CD14-positive monocyte (primary cell): ENCODE results near the gene UBA1. TPM values are rescaled to one million over a fixed set of nuclear protein-coding genes. Genes with fewer than 3 reads are reported as not detected.

Source experiments
- DNase-seq, 3 donors: peaks; one replicate each; pipeline ENCODE4 v3.0.0-alpha.2; 2011 to 2022
- H2AFZ ChIP-seq: 2 replicates; pipeline ENCODE4 v1.6.0; 2012; ENCODE audit warnings: mild to moderate bottlenecking, low read depth, low read length, inconsistent platforms; ENCODE audit not compliant: insufficient read depth, poor library complexity, severe bottlenecking
- H3K27ac ChIP-seq, 2 donors: 1 replicate in 1 of 2; 2 replicates in 1 of 2; pipeline ENCODE4 v1.5.1; 2012 to 2013; ENCODE audit warnings: low read length in 2 of 2, control low read depth in 1 of 2, inconsistent platforms in 1 of 2, low read depth in 1 of 2, mild to moderate bottlenecking in 1 of 2
- H3K27me3 ChIP-seq, 2 donors: one replicate each; pipeline versions ENCODE4 v1.6.0 to v1.6.1; 2011 to 2013; ENCODE audit warnings: low read length in 2 of 2; ENCODE audit not compliant: control insufficient read depth in 2 of 2, insufficient read depth in 2 of 2
- H3K36me3 ChIP-seq, 2 donors: replicated peaks in 1 of 2; 1 replicate in 1 of 2; 2 replicates in 1 of 2; pipeline versions ENCODE4 v1.5.1 to v1.6.1; 2012 to 2013; ENCODE audit warnings: low read length in 2 of 2, control low read depth in 1 of 2, inconsistent platforms in 1 of 2, mild to moderate bottlenecking in 1 of 2; ENCODE audit not compliant: insufficient read depth in 2 of 2, control insufficient read depth in 1 of 2
- H3K4me1 ChIP-seq, 2 donors: 1 replicate in 1 of 2; 2 replicates in 1 of 2; pipeline versions ENCODE4 v1.5.1 to v1.6.1; 2012 to 2013; ENCODE audit warnings: low read length in 2 of 2, control low read depth in 1 of 2, inconsistent platforms in 1 of 2, mild to moderate bottlenecking in 1 of 2, moderate library complexity in 1 of 2; ENCODE audit not compliant: insufficient read depth in 2 of 2, control insufficient read depth in 1 of 2
- H3K4me2 ChIP-seq: replicated peaks from 2 replicates; pipeline ENCODE3; 2012; ENCODE audit warnings: low read length, moderate library complexity, mild to moderate bottlenecking; ENCODE audit not compliant: poor library complexity, severe bottlenecking; ENCODE audit errors: extremely low read depth
- H3K4me3 ChIP-seq, 3 experiments: fragments of 200-600 bp in 1 of 3; sonication (generic) in 1 of 3; replicated peaks in 1 of 3; 1 replicate in 2 of 3; 2 replicates in 1 of 3; pipeline ENCODE4 v1.5.1; 2011 to 2013; ENCODE audit warnings: low read length in 3 of 3, mild to moderate bottlenecking in 3 of 3, control low read depth in 2 of 3, low read depth in 2 of 3, inconsistent platforms in 1 of 3, moderate library complexity in 1 of 3
- H3K79me2 ChIP-seq: 2 replicates; pipeline ENCODE4 v1.6.0; 2012; ENCODE audit warnings: mild to moderate bottlenecking, control low read depth, inconsistent platforms, low read length, moderate library complexity; ENCODE audit not compliant: insufficient read depth
- H3K9ac ChIP-seq: 2 replicates; pipeline ENCODE4 v1.6.0; 2017; ENCODE audit warnings: low read length, mild to moderate bottlenecking; ENCODE audit not compliant: insufficient read depth, poor library complexity, severe bottlenecking
- H3K9me3 ChIP-seq, 2 donors: replicated peaks in 1 of 2; 1 replicate in 1 of 2; 2 replicates in 1 of 2; pipeline versions ENCODE4 v1.5.1 to v1.6.1; 2012 to 2013; ENCODE audit warnings: low read length in 2 of 2, control low read depth in 1 of 2; ENCODE audit not compliant: control insufficient read depth in 1 of 2, insufficient read depth in 1 of 2
- H4K20me1 ChIP-seq: 2 replicates; pipeline ENCODE4 v1.6.0; 2012; ENCODE audit warnings: mild to moderate bottlenecking, low read length, control low read depth, moderate library complexity; ENCODE audit not compliant: insufficient read depth
- H3K27ac Mint-ChIP-seq, 7 donors: one replicate each; pipeline ENCODE4 v1.8.0; 2020; ENCODE audit warnings: mild to moderate bottlenecking in 7 of 7, mixed read lengths in 7 of 7, moderate library complexity in 6 of 7, inconsistent platforms in 2 of 7
- H3K27me3 Mint-ChIP-seq, 3 donors: one replicate each; pipeline ENCODE4 v1.8.0; 2021 to 2022; ENCODE audit warnings: low read depth in 3 of 3, mild to moderate bottlenecking in 3 of 3, mixed read lengths in 3 of 3, moderate library complexity in 3 of 3, inconsistent platforms in 1 of 3
- H3K36me3 Mint-ChIP-seq, 2 donors: one replicate each; pipeline ENCODE4 v1.8.0; 2020; ENCODE audit warnings: mixed read lengths in 2 of 2, inconsistent platforms in 1 of 2, mild to moderate bottlenecking in 1 of 2
- H3K4me1 Mint-ChIP-seq: one replicate; pipeline ENCODE4 v1.8.0; 2020; ENCODE audit warnings: mild to moderate bottlenecking, mixed read lengths
- H3K4me3 Mint-ChIP-seq, 2 donors: one replicate each; pipeline ENCODE4 v1.8.0; 2020; ENCODE audit warnings: mild to moderate bottlenecking in 2 of 2, mixed read lengths in 2 of 2, moderate library complexity in 1 of 2
- H3K9me3 Mint-ChIP-seq, 7 donors: one replicate each; pipeline ENCODE4 v1.8.0; 2020 to 2022; ENCODE audit warnings: mixed read lengths in 7 of 7, mild to moderate bottlenecking in 6 of 7, moderate library complexity in 6 of 7, inconsistent platforms in 2 of 7
- CTCF ChIP-seq: fragments of 200-600 bp; IDR thresholded peaks from one replicate; pipeline ENCODE4 v1.8.0; 2022; ENCODE audit warnings: antibody characterized with exemption, mild to moderate bottlenecking
- WGBS: methylation state at CpG from one replicate; pipeline ENCODE4 v1.1.5; 2013; ENCODE audit warnings: missing lambda C conversion rate; ENCODE audit not compliant: insufficient coverage; 5-methylcytosine and 5-hydroxymethylcytosine counted together
- intact Hi-C, 2 donors: fragments of 100-400 bp; cut with micrococcal nuclease; formaldehyde crosslinking; loops; one replicate each; pipeline versions ENCODE4 v1.15.0 to v1.15.1; 2023
- polyA minus RNA-seq: library from RNA; depleted of rRNA, polyadenylated mRNA; stranded (reverse); fragments of >200 nt; gene quantifications from 2 replicates; pipeline ENCODE4 v1.2.3, GENCODE V29; 2012
- polyA plus RNA-seq, 3 donors: library from polyadenylated mRNA; depleted of rRNA in 1 of 3; unstranded in 2 of 3; stranded (reverse) in 1 of 3; fragments of 300-500 nt in 2 of 3; fragments of >200 nt in 1 of 3; fragmentation: Illumina TruSeq in 2 of 3; gene quantifications; 1 replicate in 2 of 3; 2 replicates in 1 of 3; pipeline ENCODE4 v1.2.3, GENCODE V29; 2012 to 2021
- total RNA-seq, 12 experiments: library from RNA in 1 of 12; stranded (reverse) in 1 of 12; fragments of 120-200 nt in 1 of 12; gene quantifications; one replicate each; pipeline ENCODE4 v1.2.4 and lab custom pipeline; 2013 to 2026; ENCODE audit warnings: mixed read lengths in 6 of 12, inconsistent platforms in 1 of 12

UBA1 gene
- total RNA-seq (2013): 94.1 TPM
- 100 to 1,000 TPM; 125 to 157 (median 150) TPM for polyA plus RNA-seq
- 55.6 and 101 TPM in 2 replicates for polyA minus RNA-seq
- total RNA-seq (lab: John Stamatoyannopoulos, UW): 80.9 to 227 (median 105) reads per million in 11 experiments

GRCh38 chrX:47193475-47194193, at the start of gene UBA1:
UBA1 (plus strand) TSS chrX:47193829; CDS start chrX:47198803, 4,974 bp downstream.
- TF ChIP-seq CTCF: peak; percentile 57
- peak within 1 kb of the TSS; percentile 82 to 98 for H3K27ac ChIP-seq
- peaks cover 32% of the 10 kb centered on the region for H4K20me1 ChIP-seq
- intact Hi-C loops: loop anchor here (2.0 to 10.0 kb wide), 7 partner anchors 189 to 641 kb away; partner anchors contain the start of genes ZNF41 (in 1 of the 2) and ZNF81 (in 1 of the 2)
- Mint-ChIP-seq H3K4me1 (peaks cover 55% of the 10 kb centered on the region), H3K9me3 (peaks cover 0 to 7% (median 0%) of the 10 kb centered on the region in 7 donors), H3K4me3 (peak within 1 kb of the TSS; percentile 86 to 93), H3K27ac (peak within 1 kb of the TSS; percentile 95 to 99 (median 98)), H3K27me3 (peaks cover 0 to 31% (median 0%) of the 10 kb centered on the region in 3 donors), H3K36me3 (peaks cover 14 to 37% of the 10 kb centered on the region in 2 donors)
- H3K36me3 ChIP-seq: peaks cover 7 to 21% of the 10 kb centered on the region in 2 donors
- H3K4me3 ChIP-seq: peak within 1 kb of the TSS; percentile 89 to 96 (median 92)
- 0% methylated on average over 19 of the region's 50 CpGs for WGBS
- peaks cover 58% of the 10 kb centered on the region for H3K79me2 ChIP-seq
- peaks cover 55 to 56% of the 10 kb centered on the region in 2 donors for H3K4me1 ChIP-seq
- H3K27me3 ChIP-seq: peaks cover 0 to 3% of the 10 kb centered on the region in 2 donors
- peak within 1 kb of the TSS; percentile 99 for H3K9ac ChIP-seq
- peak; percentile 90 to 97 (median 92) for DNase-seq
- peak within 1 kb of the TSS; percentile 90 for H2AFZ ChIP-seq
- H3K4me2 ChIP-seq: peak within 1 kb of the TSS; percentile 80
- H3K9me3 ChIP-seq: no peaks in the 10 kb centered on the region

DNA sequence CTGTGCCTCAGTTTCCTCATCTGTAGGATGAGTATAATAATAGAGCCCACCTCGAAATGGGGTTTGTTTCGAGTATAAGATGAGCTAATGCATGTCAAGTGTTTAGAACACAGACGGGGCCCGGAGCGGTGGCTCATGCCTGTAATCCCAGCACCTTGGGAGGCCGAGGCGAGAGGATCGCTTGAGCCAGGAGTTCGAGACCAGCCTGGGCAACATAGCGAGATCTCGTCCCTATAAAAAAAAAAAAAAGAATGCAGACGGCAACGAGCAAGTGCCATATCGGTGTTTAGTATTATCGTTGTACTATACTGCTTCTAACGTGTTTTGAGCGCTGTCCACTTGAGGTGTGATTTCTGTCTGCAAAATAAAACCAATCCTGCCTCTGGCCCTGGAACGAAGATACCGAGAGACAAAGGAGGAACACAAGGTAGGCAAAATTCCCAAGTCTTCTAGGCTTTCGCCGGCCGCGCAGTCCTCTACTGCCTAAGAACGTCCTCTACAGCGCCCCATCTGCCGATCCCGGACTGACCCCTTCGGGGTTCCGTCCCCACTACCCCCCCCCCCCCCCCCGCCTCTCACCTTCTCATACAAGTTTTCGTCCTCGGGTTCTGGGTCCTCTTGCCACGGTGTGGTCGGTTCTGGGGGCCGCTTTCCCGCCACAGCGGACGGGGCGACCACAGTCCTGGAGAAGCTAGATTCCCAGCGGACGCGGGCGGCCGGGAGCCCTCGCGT, 49.6 kb upstream of the UBA1 start:
- Histone ChIP-seq H4K20me1 (peaks cover 19% of the 10 kb centered on the region), H3K27me3 (peaks cover 0 to 6% of the 10 kb centered on the region in 2 donors), H3K27ac (peak overlapping the region; percentile 94 to 97), H3K4me1 (peaks cover 23 to 27% of the 10 kb centered on the region in 2 donors), H3K36me3 (peaks cover 17 to 36% of the 10 kb centered on the region in 2 donors), H3K9ac (peak overlapping the region; percentile 88), H3K4me2 (peak overlapping the region; percentile 77), H3K79me2 (peaks cover 58% of the 10 kb centered on the region), H2AFZ (peak overlapping the region; percentile 74), H3K9me3 (no peaks in the 10 kb centered on the region), H3K4me3 (peak overlapping the region; percentile 76 to 82 (median 82))
- TF ChIP-seq CTCF: no peak
- Mint-ChIP-seq H3K27ac (peak overlapping the region; percentile 96 to 100 (median 98)), H3K9me3 (peaks cover 0 to 18% (median 15%) of the 10 kb centered on the region in 7 donors), H3K4me3 (peak overlapping the region; percentile 91 to 93), H3K36me3 (peaks cover 21 to 25% of the 10 kb centered on the region in 2 donors), H3K4me1 (peaks cover 28% of the 10 kb centered on the region), H3K27me3 (peaks cover 0 to 28% (median 0%) of the 10 kb centered on the region in 3 donors)
- intact Hi-C loops: no loop called here
- 0% methylated on average over 12 of the region's 46 CpGs for WGBS
- DNase-seq: peak in 2 of 3 donors; percentile 36 to 50
